ENCODE results near the gene MTMR6.

DNA sequence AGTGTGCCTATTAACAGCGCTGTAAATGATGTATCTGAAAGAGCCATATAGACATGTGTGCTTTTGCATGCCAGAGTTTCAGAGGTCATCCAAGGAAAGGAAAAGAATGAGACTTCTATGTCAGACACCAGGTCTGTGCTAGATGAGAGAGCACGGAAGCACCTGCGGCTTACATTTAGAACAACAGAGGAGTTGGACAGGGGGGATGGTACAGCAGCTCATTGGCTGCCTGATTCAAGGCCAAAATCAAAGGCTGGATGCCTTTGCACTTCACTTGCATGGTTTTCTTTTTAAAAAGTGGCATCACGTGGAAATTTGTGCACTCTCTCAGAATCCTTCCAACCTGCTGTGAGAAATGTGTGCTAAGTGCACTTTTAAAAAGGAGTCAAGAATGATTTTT is 82.4 kb downstream of the MTMR6 start:
- TF ChIP-seq, protein P1, sequence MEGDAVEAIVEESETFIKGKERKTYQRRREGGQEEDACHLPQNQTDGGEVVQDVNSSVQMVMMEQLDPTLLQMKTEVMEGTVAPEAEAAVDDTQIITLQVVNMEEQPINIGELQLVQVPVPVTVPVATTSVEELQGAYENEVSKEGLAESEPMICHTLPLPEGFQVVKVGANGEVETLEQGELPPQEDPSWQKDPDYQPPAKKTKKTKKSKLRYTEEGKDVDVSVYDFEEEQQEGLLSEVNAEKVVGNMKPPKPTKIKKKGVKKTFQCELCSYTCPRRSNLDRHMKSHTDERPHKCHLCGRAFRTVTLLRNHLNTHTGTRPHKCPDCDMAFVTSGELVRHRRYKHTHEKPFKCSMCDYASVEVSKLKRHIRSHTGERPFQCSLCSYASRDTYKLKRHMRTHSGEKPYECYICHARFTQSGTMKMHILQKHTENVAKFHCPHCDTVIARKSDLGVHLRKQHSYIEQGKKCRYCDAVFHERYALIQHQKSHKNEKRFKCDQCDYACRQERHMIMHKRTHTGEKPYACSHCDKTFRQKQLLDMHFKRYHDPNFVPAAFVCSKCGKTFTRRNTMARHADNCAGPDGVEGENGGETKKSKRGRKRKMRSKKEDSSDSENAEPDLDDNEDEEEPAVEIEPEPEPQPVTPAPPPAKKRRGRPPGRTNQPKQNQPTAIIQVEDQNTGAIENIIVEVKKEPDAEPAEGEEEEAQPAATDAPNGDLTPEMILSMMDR (IDR thresholded peaks at IDR 0.05) = no peak
- TF ChIP-seq POLR2A (IDR thresholded peaks at IDR 0.05) = no peak
